IMR-90 (cell line): ENCODE results near the gene CASS4.

Source experiments
- BHLHE40 ChIP-seq: fragments of 150-350 bp; IDR thresholded peaks from 2 replicates; pipeline ENCODE4 v1.6.1; 2016; ENCODE audit warnings: mild to moderate bottlenecking, low read depth, low read length
- CEBPB ChIP-seq: IDR thresholded peaks from 2 replicates; pipeline ENCODE4 v1.6.1; 2012; ENCODE audit warnings: low read depth, low read length, improper control_type of control experiment
- CHD1 ChIP-seq: IDR thresholded peaks from 2 replicates; pipeline ENCODE4 v1.6.1; 2012; ENCODE audit warnings: low read depth, low read length, improper control_type of control experiment
- MAFK ChIP-seq: IDR thresholded peaks from 2 replicates; pipeline ENCODE4 v1.6.1; 2012; ENCODE audit warnings: low read depth, low read length, improper control_type of control experiment
- MAZ ChIP-seq: IDR thresholded peaks from 2 replicates; pipeline ENCODE4 v1.6.1; 2012; ENCODE audit warnings: low read depth, mild to moderate bottlenecking, low read length, improper control_type of control experiment, moderate library complexity, borderline replicate concordance
- MXI1 ChIP-seq: IDR thresholded peaks from 2 replicates; pipeline ENCODE4 v1.6.1; 2012; ENCODE audit warnings: low read depth, mild to moderate bottlenecking, low read length, moderate library complexity, borderline replicate concordance
- NFE2L2 ChIP-seq: fragments of 150-350 bp; IDR thresholded peaks from 2 replicates; pipeline ENCODE4 v1.6.1; 2016; ENCODE audit warnings: low read depth, mild to moderate bottlenecking, low read length
- POLR2A ChIP-seq: IDR thresholded peaks from 2 replicates; pipeline ENCODE4 v1.6.1; 2012; ENCODE audit warnings: mild to moderate bottlenecking, low read depth, low read length
- RAD21 ChIP-seq: IDR thresholded peaks from 2 replicates; pipeline ENCODE4 v1.6.1; 2012; ENCODE audit warnings: low read length, improper control_type of control experiment
- RCOR1 ChIP-seq: IDR thresholded peaks from 2 replicates; pipeline ENCODE4 v1.6.1; 2012; ENCODE audit warnings: mild to moderate bottlenecking, low read length, improper control_type of control experiment; ENCODE audit not compliant: insufficient replicate concordance
- SMC3 ChIP-seq: fragments of 150-350 bp; IDR thresholded peaks from 2 replicates; pipeline ENCODE4 v1.6.1; 2016; ENCODE audit warnings: low read depth, mild to moderate bottlenecking, antibody characterized with exemption, low read length, moderate library complexity
- TF ChIP-seq, protein P1 (sequence below): conservative IDR thresholded peaks from 2 replicates; pipeline ENCODE4 v1.5.1; 2012; ENCODE audit warnings: mild to moderate bottlenecking, low read depth, low read length, improper control_type of control experiment
- TF ChIP-seq, protein P2 (sequence below): fragments of 150-350 bp; IDR thresholded peaks from 2 replicates; pipeline ENCODE4 v1.6.1; 2017; ENCODE audit warnings: mild to moderate bottlenecking, antibody characterized with exemption, low read length, low read depth
- TF ChIP-seq, protein P3 (sequence below): fragments of 150-350 bp; IDR thresholded peaks from 2 replicates; pipeline ENCODE4 v1.6.1; 2016; ENCODE audit warnings: low read depth, mild to moderate bottlenecking, low read length, moderate library complexity, borderline replicate concordance

DNA sequence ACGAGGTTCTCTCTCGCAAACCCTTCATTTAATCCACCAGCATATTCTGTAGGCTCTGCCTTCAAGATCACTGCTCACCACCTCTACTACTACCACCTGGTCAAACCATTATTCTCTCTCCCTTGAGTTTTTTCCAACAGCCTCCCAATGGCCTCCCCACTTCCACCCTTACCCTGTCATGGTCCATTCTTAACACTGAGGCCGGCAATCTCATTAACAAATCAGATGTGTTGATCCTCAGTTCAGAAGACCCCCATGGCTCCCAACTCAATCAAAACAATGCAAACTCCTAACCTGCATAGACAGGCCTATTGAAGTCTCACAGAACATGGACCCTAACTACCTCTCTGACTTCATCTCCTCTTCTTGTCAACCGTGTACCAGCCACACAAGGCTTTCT, 22.3 kb upstream of the CASS4 start:
- TF ChIP-seq, protein P1, sequence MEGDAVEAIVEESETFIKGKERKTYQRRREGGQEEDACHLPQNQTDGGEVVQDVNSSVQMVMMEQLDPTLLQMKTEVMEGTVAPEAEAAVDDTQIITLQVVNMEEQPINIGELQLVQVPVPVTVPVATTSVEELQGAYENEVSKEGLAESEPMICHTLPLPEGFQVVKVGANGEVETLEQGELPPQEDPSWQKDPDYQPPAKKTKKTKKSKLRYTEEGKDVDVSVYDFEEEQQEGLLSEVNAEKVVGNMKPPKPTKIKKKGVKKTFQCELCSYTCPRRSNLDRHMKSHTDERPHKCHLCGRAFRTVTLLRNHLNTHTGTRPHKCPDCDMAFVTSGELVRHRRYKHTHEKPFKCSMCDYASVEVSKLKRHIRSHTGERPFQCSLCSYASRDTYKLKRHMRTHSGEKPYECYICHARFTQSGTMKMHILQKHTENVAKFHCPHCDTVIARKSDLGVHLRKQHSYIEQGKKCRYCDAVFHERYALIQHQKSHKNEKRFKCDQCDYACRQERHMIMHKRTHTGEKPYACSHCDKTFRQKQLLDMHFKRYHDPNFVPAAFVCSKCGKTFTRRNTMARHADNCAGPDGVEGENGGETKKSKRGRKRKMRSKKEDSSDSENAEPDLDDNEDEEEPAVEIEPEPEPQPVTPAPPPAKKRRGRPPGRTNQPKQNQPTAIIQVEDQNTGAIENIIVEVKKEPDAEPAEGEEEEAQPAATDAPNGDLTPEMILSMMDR = no peak
- TF ChIP-seq MXI1 = no peak
- peak; percentile 62 for TF ChIP-seq POLR2A
- TF ChIP-seq CHD1 = no peak
- no peak for TF ChIP-seq SMC3
- no peak for TF ChIP-seq NFE2L2
- TF ChIP-seq, protein P2, sequence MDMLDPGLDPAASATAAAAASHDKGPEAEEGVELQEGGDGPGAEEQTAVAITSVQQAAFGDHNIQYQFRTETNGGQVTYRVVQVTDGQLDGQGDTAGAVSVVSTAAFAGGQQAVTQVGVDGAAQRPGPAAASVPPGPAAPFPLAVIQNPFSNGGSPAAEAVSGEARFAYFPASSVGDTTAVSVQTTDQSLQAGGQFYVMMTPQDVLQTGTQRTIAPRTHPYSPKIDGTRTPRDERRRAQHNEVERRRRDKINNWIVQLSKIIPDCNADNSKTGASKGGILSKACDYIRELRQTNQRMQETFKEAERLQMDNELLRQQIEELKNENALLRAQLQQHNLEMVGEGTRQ = no peak
- TF ChIP-seq BHLHE40 = no peak
- no peak for TF ChIP-seq RAD21
- no peak for TF ChIP-seq MAFK
- TF ChIP-seq RCOR1 = no peak
- no peak for TF ChIP-seq CEBPB
- TF ChIP-seq, protein P3, sequence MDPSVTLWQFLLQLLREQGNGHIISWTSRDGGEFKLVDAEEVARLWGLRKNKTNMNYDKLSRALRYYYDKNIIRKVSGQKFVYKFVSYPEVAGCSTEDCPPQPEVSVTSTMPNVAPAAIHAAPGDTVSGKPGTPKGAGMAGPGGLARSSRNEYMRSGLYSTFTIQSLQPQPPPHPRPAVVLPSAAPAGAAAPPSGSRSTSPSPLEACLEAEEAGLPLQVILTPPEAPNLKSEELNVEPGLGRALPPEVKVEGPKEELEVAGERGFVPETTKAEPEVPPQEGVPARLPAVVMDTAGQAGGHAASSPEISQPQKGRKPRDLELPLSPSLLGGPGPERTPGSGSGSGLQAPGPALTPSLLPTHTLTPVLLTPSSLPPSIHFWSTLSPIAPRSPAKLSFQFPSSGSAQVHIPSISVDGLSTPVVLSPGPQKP = no peak
- no peak for TF ChIP-seq MAZ
